Left ventricle myocardium inferior (tissue), 1 donor: ENCODE results near the gene TBC1D5. TPM values are rescaled to one million over a fixed set of nuclear protein-coding genes. Genes with fewer than 3 reads are reported as not detected.

Experiments used
- DNase-seq: peaks from one replicate; pipeline ENCODE4 v3.0.0-alpha.2; 2020
- H3K27ac ChIP-seq: fragments of 200-600 bp; replicated peaks from 2 replicates; pipeline ENCODE4 v1.8.0; 2021
- H3K27me3 ChIP-seq: fragments of 200-600 bp; 2 replicates; pipeline ENCODE4 v1.8.0; 2021; ENCODE audit warnings: low read depth
- H3K36me3 ChIP-seq: fragments of 200-600 bp; 2 replicates; pipeline ENCODE4 v1.8.0; 2021
- H3K4me1 ChIP-seq: fragments of 200-600 bp; 2 replicates; pipeline ENCODE4 v1.8.0; 2021
- H3K4me3 ChIP-seq: fragments of 200-600 bp; 2 replicates; pipeline ENCODE4 v1.8.0; 2021; ENCODE audit warnings: mild to moderate bottlenecking, moderate library complexity
- H3K9me3 ChIP-seq: fragments of 200-600 bp; replicated peaks from 2 replicates; pipeline ENCODE4 v1.8.0; 2021
- intact Hi-C: fragments of 100-400 bp; cut with micrococcal nuclease; formaldehyde crosslinking; loops from one replicate; pipeline ENCODE4 v1.11.0; 2022
- total RNA-seq: library from RNA; stranded (reverse); fragmentation: NEBNext Ultra II Directional; extraction: Animal tissue kit (Norgen Biotek cat#: 25700); gene quantifications from one replicate; pipeline ENCODE4 v1.2.1, GENCODE V29; 2021
- TF ChIP-seq, protein P1 (sequence below): fragments of 200-600 bp; IDR thresholded peaks from 2 replicates; pipeline ENCODE4 v1.8.0; 2021; ENCODE audit warnings: antibody characterized with exemption, mild to moderate bottlenecking, borderline replicate concordance
- donor health status: DM: no; HTN: yes; CAD: no; lungs with severe emphysema.

Gene TBC1D5
- total RNA-seq, 1 donor from 2014 or later, result 26.9 TPM

DNA sequence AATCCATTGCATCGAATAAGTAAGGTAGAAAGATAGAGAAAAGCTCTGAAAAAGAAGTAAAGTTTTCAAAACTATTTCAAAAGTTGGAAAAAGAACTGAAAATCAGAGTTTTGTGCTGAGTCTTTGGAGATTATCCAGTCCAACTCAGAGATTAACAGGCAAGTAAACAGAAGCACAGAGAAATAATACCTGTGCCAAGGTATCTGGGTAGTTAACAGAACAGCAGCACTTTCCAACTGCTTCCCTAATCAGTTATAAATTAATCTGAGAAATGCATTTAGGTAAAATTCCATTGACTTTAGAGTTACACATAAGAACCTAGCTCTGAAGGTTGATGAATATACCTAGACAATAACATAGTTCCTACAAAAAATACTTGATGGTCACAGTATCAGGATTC lies 355.3 kb downstream of the TBC1D5 start:
- intact Hi-C loops, result no loop called here
- TF ChIP-seq, protein P1, sequence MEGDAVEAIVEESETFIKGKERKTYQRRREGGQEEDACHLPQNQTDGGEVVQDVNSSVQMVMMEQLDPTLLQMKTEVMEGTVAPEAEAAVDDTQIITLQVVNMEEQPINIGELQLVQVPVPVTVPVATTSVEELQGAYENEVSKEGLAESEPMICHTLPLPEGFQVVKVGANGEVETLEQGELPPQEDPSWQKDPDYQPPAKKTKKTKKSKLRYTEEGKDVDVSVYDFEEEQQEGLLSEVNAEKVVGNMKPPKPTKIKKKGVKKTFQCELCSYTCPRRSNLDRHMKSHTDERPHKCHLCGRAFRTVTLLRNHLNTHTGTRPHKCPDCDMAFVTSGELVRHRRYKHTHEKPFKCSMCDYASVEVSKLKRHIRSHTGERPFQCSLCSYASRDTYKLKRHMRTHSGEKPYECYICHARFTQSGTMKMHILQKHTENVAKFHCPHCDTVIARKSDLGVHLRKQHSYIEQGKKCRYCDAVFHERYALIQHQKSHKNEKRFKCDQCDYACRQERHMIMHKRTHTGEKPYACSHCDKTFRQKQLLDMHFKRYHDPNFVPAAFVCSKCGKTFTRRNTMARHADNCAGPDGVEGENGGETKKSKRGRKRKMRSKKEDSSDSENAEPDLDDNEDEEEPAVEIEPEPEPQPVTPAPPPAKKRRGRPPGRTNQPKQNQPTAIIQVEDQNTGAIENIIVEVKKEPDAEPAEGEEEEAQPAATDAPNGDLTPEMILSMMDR, result no peak

DNA sequence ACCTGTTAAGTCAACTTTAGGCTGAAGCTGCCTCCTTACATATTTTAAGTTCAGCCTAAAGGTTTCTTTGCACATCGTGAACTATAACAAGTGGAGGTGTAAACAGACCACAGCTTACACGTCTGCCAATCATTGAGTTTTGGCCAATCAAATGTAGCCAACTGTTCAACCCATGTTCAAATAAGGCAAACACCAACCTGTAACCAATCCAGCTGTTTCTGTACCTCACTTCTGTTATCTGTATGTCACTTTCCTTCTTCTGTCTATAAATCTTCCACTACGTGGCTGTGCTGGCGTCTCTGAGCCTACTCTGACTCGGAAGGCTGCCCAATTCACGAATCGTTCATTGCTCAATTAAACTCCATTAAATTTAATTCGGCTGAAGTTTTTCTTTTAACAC lies 356.0 kb downstream of the TBC1D5 start:
- no peak for DNase-seq
- TF ChIP-seq, protein P1, result no peak
- Histone ChIP-seq H3K4me1 (no peaks in the 10 kb centered on the region), H3K4me3 (no peak overlapping the region), H3K36me3 (peaks cover 12% of the 10 kb centered on the region), H3K9me3 (no peaks in the 10 kb centered on the region), H3K27ac (no peak overlapping the region), H3K27me3 (no peaks in the 10 kb centered on the region)
- intact Hi-C loops, result no loop called here

More for the DNA sequence above, 355.3 kb downstream of the TBC1D5 start:
- no peak for DNase-seq
- H3K27ac ChIP-seq, result no peak overlapping the region
- H3K4me3 ChIP-seq, result no peak overlapping the region
- peaks cover 15% of the 10 kb centered on the region for H3K36me3 ChIP-seq
- H3K27me3 ChIP-seq, result no peaks in the 10 kb centered on the region
- H3K9me3 ChIP-seq, result no peaks in the 10 kb centered on the region
- H3K4me1 ChIP-seq, result no peaks in the 10 kb centered on the region

DNA sequence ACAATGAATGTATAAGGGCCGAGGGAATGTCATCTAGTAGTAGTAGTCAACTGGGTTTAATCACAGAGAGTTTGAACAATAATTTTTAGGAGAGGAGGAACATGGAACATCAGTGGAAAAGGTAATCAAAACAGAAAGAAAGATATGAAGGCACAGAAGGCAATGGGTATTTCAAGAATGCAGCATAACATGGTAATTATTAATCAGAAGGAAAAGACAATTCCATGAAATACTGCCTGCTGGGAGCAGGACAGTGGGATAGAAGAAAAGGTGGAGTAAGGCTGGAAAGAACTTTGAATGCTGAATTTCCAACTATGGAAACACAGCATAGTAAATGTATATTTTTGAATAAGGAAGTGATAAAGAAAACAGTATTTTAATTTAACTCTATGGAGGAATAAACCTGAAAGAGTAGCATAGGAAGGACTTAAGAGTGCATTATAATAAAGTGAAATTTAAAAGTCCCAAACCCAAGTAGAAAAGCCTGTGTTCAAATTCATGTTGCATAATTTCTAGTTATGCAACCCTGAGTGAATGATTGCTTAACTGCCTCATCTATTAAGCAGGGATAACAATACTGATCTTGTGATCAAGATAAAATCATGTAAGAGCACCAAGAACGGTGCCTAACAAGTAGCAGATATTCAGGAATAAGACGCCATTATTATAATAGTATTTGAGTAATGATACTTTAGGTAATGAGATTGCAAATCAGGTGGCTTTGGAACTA lies 357.7 kb downstream of the TBC1D5 start:
- no peak for DNase-seq
- H3K27me3 ChIP-seq, result no peaks in the 10 kb centered on the region
- no peak overlapping the region for H3K4me3 ChIP-seq
- intact Hi-C loops, result no loop called here
- no peaks in the 10 kb centered on the region for H3K4me1 ChIP-seq
- H3K9me3 ChIP-seq, result no peaks in the 10 kb centered on the region
- H3K36me3 ChIP-seq, result peaks cover 4% of the 10 kb centered on the region
- no peak overlapping the region for H3K27ac ChIP-seq
- TF ChIP-seq, protein P1, result no peak

DNA sequence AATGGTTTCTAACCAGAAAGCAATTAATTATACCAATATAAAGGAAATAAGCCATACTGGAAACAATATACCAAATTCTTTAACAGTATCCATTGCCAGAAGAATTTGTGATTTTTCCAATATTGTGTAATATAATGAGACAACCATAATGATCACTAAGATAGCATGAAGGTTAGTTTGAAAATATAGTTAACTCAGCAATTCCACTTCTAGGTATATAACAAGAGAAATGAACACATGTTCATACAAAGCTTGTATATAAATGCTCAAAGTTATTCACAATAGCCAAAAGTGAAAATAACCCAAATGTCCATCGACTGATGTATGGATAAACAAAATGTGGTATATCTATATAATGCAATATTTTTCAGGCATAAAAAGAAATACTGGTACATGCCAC lies 369.1 kb downstream of the TBC1D5 start:
- no peak for DNase-seq
- Histone ChIP-seq H3K4me1 (no peaks in the 10 kb centered on the region), H3K9me3 (no peaks in the 10 kb centered on the region), H3K27me3 (no peaks in the 10 kb centered on the region), H3K36me3 (peaks cover 15% of the 10 kb centered on the region), H3K27ac (no peak overlapping the region), H3K4me3 (no peak overlapping the region)
- TF ChIP-seq, protein P1, result no peak
- intact Hi-C loops, result no loop called here

GRCh38 chr3:17372362-17373210 lies 369.8 kb downstream of the TBC1D5 start:
- Histone ChIP-seq H3K4me3 (no peak overlapping the region), H3K9me3 (no peaks in the 10 kb centered on the region), H3K27me3 (no peaks in the 10 kb centered on the region), H3K27ac (no peak overlapping the region), H3K36me3 (peaks cover 15% of the 10 kb centered on the region), H3K4me1 (no peaks in the 10 kb centered on the region)
- intact Hi-C loops, result no loop called here
- TF ChIP-seq, protein P1, result no peak
- no peak for DNase-seq
